SIG-M5 treated with dmso at 0.1 percent for 504 hours (cell line): ENCODE measurements around the gene RRP1.
"Not testable (repeated sequence)": the region's sequence is repeated elsewhere in the genome, so short reads cannot be mapped to it uniquely, and the experiment has no call there.

Source experiments
- DNase-seq: peaks from one replicate; lab custom pipeline; 2025; ENCODE audit not compliant: unreplicated experiment; lab: John Stamatoyannopoulos, UW

RRP1 gene

DNA sequence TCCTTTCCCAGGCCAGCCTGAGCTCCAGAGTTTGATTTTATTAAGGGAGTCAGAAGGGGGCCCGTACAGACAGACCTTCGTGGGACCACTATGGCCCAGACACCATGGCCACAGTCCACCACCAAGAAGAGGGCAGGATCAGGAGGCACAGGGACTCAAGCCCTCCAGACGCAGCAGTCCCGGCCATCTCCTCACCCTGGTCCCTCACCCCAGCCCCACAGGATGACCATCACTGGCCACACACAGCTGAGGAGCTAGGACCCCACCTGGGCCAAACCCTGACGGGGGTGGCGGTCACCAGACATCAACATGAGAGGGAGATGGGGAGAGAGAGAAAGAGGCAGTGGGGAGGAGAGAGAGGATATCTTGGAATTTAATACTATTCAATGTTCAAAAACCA, 46.5 kb downstream of the RRP1 start:
- DNase-seq = no peak

- no peak for DNase-seq
Measured at GRCh38 chr21:43836616-43837015, 47.2 kb downstream of the RRP1 start.

GRCh38 chr21:43840259-43840658, 50.9 kb downstream of the RRP1 start:
- no peak for DNase-seq

DNA sequence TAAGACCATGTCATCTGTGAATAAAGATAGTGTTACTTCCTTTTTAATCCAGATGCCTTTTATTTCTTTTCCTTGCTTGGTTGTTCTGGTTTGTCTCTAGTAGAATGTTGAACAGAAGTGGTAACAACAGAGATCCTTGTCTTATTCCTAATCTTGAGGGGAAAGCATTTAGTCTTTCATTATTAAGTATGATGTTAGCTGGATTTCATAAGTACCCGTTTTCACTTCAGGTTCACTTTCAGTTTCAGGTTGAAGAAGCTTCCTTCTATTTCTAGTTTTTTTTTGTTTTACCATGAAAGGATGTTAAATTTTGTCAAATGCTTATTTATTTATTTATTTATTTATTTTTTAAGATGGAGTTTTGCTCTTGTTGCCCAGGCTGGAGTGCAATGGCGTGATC, 53.4 kb downstream of the RRP1 start:
- peak; percentile 89 for DNase-seq

DNA sequence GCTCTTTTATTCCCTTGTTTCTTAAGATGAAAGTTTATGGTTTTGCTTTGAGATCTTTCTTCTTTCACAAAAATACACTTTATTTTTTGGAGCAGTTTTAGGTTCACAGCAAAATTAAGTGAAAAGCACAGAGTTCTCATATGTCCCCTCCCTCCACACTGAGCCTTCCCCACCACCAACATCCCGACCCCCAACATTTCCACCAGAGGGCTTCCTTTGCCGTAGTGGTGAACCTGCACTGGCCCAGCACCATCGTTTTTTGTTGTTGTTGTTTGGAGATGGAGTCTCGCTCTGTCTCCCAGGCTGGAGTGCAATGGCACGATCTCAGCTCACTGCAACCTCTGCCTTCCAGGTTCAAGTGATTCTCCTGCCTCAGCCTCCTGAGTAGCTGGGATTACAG, 55.5 kb downstream of the RRP1 start:
- not testable (repeated sequence) for DNase-seq

GRCh38 chr21:43845386-43845785, 56.0 kb downstream of the RRP1 start:
- no peak for DNase-seq

DNA sequence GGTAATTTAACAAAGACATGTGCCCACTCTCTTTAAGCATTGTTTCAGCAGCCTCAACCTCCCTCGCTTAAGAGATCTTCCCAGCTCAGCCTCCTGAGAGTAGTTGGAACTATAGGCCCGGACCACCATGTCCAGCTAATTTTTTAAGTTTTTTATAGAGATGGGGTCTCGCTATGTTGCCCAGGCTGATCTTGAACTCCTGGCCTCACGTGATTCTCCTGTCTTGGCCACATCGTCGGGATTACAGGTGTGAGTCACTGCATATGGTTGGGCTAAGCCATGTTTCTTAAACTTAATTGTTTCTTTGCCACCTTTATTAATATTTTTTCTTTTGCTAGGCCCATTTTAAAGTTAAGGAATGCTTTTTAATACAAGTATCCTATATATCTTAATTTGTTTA, 57.1 kb downstream of the RRP1 start:
- DNase-seq = no peak

GRCh38 chr21:43847301-43847700, 57.9 kb downstream of the RRP1 start:
- no peak for DNase-seq

DNA sequence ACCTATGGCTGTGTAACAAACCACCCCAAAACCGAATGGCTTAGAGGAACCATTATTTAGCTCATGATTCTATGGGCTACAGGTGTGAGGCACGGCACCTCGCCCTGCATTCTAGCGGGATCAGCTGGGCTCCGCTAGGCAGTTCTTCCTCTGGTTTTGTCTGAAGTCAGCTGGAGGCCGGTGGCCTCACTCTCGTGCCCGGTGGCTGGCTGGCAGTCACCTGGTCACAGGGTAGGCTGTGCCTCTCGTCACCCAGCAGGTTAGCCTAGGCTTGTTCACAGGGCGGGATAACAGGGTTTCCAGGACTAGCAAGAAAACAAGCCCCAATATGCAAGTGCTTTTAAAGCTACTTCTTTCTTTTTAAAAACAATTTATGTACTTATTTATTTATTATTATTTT, 59.4 kb downstream of the RRP1 start:
- DNase-seq = no peak

DNA sequence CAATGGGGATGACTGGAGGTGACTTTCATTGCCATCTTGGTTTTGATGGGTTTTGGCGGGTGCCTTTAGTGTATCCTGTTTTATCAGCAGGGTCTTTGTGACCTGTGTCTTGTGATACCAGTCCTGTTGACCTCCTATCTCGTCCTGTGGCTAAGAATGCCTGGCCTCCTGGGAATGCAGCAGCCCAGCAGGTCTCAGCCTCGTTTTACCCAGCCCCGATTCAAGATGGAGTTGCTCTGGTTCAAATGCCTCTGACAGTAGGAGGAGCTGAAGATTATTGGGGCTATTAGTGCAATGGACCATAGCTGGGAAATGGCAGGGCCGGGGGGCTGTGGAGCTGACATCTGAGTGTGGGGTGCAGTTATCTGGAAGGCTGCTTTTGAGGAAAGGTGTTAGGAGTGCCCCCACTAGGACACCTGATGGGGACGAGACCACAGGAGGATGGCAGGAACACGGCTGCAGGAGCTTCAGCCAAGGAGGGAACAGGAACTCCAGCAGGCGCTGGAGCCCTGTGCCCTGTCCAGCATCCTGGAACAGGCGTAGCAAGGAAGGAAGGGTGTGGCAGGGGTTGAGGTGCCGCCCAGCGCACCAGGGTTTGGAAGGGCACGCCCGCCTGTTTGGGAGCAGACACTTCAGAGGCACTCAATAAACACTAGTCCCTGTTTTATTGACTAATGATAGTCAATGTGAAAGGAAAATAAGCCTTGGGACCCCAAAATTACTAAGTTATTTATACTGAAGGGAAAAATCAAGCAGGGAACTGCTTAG, 60.3 kb downstream of the RRP1 start:
- no peak for DNase-seq

DNA sequence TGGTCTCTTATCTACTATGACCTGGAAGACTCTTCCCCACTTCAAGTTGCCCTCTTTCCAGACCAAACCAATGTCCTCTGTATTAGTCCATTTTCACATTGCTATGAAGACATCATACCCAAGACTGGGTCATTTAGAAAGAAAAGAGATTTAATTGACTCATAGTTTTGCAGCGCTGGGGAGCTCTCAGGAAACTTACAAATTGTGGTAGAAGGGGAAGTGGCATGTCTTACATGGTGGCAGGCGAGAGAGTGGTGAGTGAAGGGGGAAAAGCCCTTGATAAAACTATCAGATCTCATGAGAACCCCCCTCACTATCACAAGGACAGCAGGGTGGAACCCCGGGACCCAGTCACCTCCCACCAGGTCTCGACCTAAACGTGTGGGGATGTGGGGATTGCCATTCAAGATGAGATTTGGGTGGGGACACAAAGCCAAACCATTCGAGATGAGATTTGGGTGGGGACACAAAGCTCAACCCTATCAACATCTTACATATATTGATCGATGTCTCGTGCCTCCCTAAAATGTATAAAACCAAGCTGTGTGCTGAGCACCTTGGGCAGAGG, 61.4 kb downstream of the RRP1 start:
- DNase-seq = peak; percentile 19

DNA sequence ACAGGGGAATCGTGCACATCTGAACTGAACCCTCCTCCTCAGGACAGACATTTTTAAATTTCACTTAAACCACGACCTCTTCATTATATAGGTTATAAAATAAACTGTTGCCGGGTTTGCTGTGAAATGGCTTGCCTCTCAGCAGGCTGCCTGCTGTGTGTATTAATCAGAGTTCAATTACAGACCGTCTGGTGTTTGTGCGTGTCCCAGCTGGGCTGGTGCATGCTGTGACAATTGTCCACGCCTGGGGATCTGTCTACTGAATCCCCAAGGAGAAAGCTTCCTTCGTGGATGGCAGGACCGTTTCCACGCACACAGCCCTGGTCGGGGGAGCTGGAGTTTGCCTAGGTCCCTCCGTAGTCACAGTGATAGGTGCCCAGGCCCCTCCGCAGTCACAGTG, 62.2 kb downstream of the RRP1 start:
- DNase-seq = no peak

DNA sequence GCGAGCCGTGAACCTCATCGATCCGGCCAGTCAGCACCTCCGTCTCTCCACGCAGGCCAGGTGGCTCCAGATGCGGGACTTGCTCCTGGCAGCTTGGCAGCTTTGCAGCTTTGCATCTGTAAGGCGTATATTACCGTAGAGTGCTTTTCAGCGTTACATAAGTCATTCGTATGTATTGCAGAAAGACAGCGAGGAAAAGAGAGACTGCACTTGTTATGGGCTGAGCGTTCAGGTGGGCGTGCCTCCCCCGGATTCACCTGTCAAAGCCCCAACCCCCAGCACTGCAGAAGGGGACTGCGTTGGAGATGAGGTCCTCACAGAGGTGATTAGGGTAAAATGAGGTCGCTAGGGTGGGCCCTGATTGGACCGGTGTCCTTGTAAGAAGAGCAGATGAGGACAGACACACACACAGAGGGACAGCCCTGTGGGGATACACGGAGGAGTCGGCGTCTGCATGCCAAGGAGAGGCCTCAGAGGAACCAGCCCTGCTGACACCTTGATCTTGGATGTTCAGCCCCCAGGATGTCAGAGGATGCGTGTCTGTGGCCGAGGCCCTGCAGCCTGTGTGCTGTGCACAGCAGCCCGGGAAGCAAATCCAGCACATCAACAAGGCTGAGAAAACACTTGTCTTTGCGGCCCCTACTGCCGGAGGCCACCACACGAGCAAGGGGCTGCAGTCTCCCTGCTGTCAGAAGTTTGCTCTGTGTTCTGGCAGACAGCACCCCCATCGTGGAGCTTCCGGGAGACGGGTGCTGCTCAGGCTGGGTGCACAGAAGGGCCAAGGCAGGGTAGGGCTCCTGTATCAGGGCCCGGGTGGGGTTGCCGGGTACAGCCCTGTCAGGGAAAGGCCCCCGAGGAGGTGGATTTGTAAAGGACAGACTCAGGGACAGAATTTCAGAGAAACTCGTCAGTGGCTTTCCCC, 64.7 kb downstream of the RRP1 start:
- DNase-seq = no peak
